HG03196 (cell line): ENCODE results near the gene TPGS1.
A peak's percentile ranks its signal among the peaks of the same experiment; 100 is the strongest.

ENCODE experiments used
- ATAC-seq: cut with Tn5 transposase; IDR thresholded peaks from one replicate; pipeline ENCODE4 v1.9.1; 2021; ENCODE audit not compliant: unreplicated experiment

TPGS1 gene

DNA sequence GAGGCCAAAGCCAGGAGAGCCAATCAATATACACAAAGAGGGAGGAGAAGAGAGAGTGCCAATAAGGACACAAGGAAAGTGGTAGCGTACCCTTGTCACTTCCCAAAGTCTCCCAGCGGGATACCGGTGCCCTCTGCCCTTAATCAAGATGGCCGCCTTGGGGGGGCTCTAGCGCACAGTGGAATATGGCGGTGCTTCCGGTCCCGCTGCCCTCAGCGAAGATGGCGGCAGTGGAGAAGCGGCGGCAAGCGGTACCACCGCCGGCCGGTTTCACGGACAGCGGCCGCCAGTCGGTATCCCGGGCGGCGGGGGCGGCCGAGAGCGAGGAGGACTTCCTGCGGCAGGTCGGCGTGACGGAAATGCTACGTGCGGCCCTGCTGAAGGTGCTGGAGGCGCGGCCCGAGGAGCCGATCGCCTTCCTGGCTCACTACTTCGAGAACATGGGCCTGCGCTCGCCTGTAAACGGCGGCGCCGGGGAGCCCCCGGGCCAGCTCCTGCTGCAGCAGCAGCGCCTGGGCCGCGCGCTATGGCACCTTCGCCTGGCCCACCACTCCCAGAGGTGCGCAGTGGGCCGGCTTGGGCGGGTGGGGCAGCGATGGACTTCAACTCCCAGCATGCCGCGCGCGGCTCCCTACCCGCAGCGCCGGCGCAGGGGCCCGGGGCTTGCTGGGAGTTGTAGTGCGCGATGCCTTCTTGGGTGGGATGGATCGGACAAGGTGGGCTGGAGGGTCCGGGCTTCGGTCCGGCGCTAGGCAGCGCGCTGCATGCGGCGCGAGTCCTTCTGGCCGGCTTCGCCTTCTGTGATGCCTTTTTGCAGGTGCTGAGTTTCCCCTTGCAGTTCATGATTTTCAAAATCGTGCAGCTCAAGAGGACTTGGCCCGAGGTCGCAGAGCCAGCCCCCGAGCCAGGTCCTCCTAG, at the start of gene TPGS1:
TPGS1 (plus strand) TSS at position 212 of the 918 bp plus-strand sequence; CDS start at position 222, 10 bp downstream.
- ATAC-seq, result peak; percentile 64

DNA sequence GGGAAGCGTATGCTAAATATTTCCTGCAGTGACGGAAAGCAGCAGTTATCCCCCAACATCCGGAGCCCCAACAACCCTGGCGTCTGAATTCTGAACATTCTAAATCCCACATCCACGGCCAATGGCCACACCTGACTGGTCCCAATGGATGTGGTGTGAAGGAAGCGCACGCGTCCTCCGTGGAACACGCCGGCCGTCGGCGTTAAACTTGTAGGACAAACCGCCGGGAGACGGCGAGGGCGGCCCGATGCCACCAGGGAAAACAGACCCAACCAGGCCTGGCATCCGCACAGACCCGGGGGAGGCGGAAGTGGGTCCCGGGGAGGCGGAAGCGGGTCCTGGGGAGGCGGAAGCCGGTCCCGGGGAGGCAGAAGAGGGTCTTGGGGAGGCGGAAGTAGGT, 49.7 kb upstream of the TPGS1 start:
- no peak for ATAC-seq

- no peak for ATAC-seq
These were observed 48.9 kb upstream of the TPGS1 start for GRCh38 chr19:458091-459042.

DNA sequence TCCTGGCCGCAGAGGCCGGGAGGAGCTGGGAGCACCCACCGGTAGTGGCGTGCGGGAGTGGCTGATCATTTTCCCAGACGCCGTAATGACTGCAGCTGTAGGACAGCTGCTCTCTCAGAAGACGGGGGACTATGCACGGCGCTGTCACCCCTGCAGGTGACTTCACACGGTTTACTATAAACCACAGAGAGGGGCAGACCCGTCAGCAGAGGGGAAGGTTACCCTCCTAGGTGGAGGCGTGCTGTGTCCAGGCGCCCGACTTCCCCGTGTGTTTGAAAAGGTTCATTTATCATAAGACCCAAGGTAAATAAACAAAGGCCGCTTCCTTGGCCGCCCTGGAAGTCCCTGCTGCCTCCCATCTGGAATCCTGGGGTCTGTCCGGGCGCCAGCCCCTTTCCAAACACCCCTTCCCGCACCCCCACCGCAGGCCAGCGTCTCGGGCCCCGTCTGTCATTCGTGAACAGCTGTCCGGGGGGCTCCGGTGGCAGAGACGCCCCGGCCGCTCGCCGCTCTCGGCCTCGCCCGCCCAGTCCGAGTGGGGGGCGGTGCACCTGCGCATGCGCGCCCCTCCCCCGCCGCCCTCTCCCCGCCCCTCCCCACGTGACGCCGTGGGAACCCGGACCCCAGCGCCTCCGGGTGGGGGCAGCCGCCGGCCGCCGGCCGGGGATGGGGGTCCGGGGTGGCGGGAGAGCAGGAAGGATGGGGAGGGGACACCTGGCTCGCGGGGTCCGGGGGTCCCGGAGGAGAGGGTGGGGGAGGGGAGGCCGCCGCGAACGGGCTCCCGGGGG, 47.4 kb upstream of the TPGS1 start:
- ATAC-seq, result no peak

DNA sequence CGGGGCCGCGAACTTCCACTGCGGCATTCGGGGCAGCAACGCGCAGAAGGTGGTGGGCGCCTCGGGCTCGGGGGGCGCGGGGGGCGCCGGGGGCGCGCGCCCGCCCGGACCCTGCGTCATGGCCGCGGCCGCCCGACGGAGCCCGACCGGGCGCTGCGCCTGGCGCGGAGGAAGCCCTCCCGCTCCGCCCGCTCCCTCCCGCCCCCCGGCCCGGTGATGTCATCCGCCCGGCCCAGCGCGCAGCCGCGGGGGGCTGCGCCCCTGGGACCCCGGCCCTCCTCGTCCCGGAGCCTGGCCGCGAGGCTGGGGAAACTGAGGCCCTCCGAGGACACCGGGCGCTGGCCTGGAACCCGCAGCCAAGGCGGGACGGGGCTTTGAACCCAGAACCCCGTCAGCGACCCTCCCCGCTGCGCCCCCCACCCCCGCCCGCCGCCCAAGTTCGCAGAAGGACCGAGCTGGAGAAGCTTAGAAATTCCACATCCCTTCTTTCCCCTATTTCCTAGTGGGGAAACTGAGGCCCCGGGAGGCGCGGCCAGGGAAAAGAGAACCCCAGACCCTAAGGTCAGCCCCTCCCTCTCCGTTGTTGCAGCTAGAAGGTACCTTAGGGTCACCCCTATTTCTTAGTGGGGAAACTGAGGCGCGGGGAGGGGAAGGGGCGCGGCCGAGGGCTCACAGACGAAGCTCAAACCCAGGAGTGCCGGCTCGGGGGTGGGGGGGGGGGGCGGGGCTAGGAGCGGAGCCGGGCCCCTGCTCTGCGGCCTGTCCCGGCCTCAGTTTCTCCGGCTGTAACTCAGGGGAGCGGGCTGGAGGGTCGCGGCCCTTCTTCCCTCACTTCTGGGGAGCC, 46.2 kb upstream of the TPGS1 start, which contains the start of gene SHC2:
SHC2 (minus strand) TSS at position 157 of the 844 bp plus-strand sequence; CDS start at position 120, 37 bp downstream.
- ATAC-seq, result no peak

- ATAC-seq, result no peak
These were observed 45.4 kb upstream of the TPGS1 start for GRCh38 chr19:461721-462551.

- no peak for ATAC-seq
These were observed 43.7 kb upstream of the TPGS1 start for GRCh38 chr19:463483-464207.

DNA sequence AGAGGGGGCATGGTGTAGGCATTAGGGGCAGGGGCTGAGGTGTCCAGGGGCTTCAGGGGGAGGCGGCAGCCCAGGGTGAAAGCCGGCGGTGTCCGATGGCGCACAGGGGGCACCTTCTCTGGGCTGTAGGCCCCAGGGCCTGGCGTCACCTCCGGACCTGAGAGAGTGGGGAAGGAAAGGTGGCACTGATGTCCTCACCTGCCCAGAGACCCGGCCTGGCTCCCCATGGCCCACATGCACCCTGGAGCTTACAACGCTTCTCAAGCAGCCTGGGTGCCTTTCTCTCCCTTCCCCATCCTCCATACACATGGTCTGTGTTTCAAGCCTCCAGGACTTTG, 43.1 kb upstream of the TPGS1 start:
- ATAC-seq, result no peak

DNA sequence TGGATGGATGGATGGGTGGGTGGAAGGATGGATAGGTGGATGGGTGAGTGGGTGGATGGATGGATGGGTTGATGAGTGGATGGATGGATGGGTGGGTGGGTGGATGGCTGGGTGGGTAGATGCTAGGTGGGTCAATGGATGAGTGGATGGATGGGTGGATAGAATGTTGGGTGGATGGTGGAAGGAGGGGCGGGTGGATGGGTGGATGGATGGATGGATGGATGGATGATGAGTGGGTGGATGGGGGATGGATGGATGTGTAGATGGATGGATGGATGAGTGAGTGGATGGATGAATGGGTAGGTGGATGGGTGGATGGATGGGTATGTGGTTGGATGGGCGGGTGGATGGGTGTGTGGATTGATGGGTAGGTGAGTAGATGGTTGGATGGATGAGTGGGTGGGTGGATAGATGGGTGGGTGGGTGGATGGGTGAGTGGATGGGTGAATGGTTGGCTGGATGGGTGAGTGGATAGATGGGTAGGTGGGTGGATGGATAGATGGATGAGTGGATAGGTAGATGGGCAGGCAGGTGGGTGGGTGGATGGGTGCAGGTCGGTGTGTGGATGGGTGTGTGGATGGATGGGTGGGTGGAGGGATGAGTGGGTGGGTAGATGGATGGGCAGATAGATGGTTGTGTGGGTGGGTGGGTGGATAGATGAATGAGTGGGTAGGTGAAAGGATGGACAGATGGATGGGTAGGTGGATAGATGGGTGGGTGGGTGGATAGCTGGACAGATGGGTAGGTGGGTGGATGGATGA, 42.1 kb upstream of the TPGS1 start:
- ATAC-seq, result no peak

DNA sequence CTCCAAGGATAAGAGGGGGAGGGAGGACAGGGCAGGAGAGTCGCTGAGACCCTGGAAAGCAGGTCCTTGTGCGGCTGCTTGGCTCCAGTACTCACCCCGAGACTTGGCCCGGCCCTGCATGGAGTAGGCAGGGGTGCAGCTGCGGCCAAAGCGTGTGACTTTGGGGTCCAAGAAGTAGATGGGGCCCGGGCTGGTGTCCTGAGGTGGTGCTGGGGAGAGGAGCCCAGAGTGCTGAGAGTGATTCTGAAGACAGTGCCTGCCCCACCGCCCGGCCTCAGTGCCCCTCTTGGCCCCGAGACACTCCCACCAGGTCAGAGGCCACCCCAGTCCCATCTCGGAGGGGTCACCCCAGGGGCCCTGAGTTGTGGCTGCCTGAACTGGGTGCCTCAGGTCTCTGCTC, 39.7 kb upstream of the TPGS1 start:
- ATAC-seq, result no peak

- no peak for ATAC-seq
These were observed 38.6 kb upstream of the TPGS1 start for GRCh38 chr19:468587-469256.

GRCh38 chr19:469833-470232, 37.5 kb upstream of the TPGS1 start:
- ATAC-seq, result no peak

DNA sequence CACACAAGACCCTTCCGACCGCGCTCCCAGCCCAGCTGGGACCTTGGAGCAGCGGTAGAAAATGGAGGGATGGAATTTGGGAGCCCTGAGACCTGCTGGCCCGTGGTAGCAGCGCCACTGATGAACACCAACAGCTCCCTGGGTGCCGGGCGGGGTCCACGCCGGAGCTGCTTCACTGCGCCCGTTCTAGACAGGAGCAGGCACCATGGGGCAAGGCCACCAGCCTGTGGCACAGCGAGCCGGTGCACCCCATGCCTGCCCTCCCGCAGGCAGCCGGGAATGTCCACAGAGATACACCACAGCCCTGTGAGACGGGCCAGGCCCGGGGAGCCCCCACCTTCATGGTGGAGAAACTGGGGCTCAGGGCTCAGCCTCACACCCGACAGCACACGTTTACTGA, 36.6 kb upstream of the TPGS1 start:
- ATAC-seq, result no peak

DNA sequence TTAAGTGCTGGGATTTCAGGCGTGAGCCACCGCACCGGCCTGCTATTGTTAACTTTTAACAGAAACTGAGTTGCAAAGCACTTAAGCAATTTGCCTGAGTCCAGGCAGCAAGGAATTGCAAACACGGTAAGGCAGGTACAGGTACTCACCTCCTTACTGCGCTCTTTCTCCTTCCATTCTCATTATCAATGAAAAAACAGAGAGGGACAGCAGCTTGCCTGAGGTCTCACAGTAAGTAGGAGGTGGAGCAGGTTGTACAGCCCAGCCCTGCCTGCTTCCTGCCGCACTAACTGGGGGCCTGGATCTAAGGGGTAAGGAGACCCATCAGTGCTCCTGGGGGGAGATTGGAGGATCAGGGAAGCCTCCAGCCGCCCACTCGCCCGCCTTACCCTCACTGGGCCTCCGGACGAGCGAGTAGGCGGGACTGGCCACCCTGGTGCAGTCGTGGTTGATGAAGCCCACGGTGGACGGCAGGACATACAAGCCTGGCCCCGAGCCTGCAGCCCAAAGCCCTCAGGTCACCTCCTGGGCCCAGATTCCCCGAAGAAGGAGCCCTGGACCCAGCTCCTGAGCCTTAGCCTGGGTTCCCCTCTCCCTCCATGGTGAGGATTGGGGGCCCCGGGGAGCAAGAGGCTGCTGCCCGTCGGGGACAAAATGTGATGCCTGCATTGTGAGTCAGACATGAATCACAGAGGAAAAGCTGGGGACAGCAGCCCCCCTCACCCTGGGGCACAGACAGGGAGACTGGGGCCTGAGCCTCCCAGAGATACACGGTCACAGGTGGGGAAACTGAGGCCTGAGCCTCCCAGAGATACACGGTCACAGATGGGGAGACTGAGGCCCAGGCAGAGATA, 35.1 kb upstream of the TPGS1 start:
- no peak for ATAC-seq

GRCh38 chr19:474126-475078, 32.9 kb upstream of the TPGS1 start:
- ATAC-seq, result no peak
